ENCODE measurements around the gene ENDOG.
A peak's percentile ranks its signal among the peaks of the same experiment; 100 is the strongest.
"Not testable (repeated sequence)": the region's sequence is repeated elsewhere in the genome, so short reads cannot be mapped to it uniquely, and the experiment has no call there.

ENDOG gene

DNA sequence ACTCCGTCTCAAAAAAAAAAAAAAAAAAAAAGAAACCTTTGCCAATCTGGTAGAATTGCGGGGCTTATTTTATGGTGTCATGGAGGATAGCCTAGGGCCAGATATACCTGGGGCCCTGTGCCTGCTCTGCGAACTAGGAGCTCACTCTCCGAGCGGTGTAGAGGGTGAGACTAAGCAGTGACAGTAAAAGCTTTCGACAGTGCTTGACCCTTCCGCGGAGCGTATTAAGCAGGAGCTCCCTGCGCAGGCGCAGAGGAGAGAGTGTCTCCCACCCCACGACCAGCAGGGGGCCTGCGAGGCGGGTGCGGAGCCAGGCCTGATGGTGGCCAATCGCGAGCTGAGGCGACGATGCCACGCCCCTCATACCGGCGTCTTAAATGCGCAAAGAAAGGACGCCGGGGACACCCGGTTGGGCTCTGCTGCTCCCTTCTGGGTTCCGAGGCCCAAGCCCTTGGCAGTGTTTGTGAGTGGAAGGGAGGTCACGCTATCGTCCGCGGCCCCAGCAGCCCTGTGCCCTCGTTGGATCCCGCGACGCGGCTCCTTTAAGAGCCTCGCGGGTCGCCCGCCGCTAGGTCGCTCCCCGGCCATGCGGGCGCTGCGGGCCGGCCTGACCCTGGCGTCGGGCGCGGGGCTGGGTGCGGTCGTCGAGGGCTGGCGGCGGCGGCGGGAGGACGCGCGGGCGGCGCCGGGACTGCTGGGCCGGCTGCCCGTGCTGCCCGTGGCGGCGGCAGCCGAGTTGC lies at the start of gene ENDOG:
Gene ENDOG (plus strand): TSS at position 402 of the 740 bp plus-strand sequence. CDS start 185 bp downstream, at position 587.
- peak; percentile 100 for DNase-seq (ENCODE audit: low spot score)

DNA sequence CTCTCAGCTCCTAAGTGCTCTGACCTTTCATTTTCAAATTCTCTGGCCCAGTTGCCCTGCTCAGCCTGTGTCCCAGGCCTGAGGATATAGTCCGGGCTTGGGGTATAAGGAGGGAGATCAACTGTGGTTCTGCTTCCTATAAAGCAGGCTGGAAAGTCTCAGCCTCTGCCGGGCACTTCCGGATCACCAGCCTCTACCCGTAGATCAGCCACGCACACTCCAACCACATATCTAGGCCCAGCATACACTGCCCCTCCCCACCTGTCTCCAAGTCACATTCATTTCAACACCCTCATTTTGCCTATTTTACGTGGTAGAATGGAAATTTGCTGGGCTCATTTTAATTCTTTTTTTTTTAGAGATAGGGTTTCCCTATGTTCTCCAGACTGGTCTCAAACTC lies 49.7 kb upstream of the ENDOG start:
- no peak for DNase-seq (ENCODE audit: low spot score)

DNA sequence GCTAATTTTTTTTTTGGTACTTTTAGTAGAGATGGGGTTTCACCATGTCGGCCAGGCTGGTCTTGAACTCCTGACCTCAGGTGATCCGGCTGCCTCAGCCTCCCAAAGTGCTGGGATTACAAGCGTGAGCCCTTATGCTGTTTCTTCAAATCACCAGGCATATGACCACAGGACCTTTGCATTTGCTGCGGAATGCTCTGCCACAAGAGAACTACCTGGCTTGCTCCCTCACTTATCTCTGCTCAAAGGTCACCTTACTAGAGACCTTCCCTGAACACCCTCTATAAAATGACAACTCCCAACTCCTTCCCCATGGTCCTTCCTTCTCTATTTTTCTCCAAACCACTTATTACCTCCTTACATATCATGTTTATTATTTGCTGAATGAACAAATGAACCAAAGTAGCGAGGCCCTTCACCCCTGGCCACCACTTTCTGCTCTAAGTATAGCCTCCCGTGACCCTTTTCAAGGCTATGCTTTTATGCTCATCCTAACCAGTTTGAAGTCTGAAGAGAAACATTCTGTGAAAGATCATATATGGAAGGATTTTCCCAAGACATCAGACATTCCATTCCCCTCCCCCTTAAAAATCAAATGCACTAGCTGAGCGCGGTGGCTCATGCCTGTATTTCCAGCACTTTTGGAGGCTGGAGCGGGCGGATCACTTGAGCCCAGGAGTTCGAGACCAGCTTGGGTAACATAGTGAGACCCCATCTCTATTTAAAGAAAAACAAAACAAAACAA lies 47.8 kb upstream of the ENDOG start:
- no peak for DNase-seq (ENCODE audit: low spot score)

DNA sequence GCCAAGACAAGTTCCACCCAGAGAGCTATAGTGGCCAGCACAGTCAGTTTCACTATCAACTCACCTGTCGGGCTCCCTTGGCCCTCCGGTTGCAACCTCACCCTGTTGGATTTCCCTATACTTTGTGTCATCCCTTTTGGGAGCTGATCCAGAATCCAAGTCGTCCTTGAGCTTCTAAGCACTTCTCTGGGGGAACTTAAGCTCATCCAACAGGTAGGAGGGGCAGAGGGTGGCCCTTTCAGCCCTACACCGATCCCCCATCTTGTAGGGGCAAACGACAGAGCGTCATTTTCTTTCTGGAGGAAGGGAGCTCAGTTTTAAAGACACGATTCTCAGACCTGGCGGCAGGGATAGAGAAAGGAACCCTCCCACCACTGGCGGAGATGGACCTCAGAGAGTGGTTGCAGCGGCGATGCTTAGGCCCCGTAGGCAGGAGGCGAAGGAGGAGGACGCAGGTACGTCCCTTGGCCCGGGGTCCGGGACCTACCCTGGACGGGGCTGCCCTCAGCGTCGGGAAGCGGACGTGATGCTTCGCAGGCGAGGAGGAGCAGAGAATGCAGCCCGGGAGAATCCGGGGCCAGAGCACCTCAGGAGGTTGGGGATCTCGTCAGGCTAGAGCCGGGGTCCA lies 47.1 kb upstream of the ENDOG start:
- no peak for DNase-seq (ENCODE audit: low spot score)

DNA sequence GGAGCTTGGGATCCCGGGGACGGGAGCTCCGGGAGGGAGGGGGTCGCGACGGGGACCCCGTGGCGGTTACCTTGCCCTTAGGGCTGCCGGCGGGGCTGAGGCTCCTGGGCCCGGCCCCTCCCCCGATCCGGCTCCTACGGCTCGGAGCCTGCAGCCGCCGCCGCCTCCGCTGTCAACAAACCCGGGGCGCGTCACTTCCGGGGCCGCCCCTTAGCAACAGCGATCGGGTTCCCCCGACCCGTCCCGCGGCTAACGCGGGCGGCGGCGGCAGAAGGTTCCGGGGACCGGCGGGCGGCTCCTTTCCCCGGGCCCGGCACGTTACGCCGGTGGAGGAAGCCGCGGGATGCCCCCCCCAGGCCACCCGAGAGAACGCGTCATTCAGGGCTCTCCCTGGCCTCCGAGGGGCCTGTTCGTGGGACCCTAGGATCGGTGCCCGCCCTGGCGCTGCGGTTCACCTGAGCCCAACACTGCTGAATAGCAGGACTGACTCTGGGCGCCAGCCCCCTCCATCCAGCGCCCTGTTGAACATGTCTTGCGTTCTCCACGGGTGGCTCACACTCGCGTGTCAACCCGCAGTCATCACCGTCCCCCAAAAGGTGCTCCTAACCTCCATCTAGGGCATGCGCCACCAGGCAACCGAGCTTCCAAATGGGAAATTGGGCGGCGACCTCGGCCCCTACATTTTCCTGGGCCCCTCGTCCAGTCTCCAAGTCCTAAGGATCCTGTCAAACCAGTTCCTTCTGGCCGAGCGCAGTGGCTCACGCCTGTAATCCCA lies 46.4 kb upstream of the ENDOG start, which contains the start of gene ZER1:
Gene ZER1 (minus strand): TSS at position 183 of the 775 bp plus-strand sequence. CDS start 16,362 bp downstream, outside the sequence.
- peak; percentile 98 for DNase-seq (ENCODE audit: low spot score)

DNA sequence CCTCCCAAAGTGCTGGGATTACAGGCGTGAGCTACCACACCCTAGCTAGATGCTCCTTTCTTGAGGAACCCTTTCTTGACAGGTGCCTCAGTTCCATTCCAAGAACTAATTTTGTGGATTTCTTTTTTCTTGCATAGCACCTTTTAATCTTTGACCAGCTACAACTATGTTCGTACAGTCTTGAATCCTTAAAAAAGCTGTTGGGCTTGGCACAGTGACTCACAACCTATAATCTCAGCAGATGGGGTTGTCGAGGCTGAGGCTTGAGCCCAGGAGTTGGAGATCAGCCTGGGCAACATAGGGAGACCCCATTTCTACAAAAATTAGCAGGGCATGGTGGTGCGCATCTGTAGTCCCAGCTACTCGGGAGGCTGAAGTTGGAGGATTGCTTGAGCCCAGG lies 45.3 kb upstream of the ENDOG start:
- no peak for DNase-seq (ENCODE audit: low spot score)

DNA sequence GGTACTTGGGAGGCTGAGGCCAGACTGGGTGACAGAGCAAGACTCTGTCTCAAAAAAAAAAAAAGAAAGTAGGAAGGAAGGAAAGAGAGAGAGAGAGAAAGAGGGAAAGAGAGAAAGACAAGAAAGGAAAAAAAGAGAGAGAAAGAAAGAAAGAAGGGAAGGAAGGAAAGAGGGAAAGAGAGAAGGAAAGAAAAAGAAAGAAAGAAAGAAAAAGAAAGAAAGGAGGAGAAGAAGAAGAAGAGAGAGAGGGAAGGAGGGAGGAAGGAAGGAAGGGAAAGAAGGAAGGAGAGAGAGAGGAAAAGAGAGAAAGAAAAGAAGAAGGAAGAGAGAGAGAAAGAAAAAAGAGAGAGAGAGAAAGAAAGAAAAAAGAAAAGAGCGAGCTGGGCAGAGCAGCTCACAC lies 43.5 kb upstream of the ENDOG start:
- no peak for DNase-seq (ENCODE audit: low spot score)

DNA sequence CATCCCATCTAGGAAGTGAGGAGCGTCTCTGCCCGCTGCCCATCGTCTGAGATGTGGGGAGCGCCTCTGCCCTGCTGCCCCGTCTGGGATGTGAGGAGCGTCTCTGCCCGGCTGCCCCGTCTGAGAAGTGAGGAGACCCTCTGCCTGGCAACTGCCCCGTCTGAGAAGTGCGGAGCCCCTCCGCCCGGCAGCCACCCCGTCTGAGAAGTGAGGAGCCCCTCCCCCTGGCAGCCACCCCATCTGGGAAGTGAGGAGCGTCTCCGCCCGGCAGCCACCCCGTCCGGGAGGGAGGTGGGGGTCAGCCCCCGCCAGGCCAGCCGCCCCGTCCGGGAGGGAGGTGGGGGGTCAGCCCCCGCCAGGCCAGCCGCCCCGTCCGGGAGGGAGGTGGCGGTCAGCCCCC lies 38.2 kb upstream of the ENDOG start:
- DNase-seq (ENCODE audit: low spot score): not testable (repeated sequence)

DNA sequence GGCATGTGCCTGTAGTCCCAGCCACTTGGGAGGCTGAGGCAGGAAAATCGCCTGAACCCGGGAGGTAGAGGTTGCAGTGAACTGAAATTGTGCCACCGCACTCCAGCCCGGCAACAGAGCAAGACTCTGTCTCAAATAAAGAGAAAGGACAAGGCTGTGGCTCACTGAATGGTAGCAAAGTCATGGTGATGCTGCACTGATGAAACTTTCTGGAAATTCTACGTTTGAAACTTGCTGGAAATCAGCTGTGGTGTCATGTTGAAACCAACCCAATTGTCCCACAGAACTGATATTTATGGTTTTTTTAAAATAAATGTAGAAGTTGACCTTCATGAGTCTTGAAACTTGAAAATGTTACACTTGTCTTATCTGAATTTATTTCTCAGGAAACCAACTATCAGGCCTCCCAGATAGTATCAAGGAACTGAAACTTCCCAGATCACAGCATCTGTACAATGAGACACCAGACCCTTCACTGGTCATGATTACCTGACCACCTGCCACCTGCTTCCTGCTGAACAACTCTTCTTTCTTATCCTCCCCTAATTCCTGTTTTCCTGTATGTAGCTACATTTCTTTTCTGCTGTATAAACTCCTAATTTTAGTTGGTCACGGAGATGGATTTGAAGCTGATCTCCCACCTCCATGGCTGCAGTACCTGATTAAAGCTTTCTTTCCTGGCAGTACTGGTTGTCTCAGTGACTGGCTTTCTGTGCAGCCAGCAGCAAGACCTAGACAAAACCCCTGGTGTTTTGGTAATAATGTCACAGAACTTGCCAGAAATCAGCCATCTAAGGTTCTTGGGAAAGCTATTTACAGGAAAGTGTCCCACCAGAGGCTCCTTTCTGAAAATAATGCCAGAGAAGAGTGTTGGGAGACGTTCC lies 36.9 kb upstream of the ENDOG start:
- DNase-seq (ENCODE audit: low spot score): no peak

DNA sequence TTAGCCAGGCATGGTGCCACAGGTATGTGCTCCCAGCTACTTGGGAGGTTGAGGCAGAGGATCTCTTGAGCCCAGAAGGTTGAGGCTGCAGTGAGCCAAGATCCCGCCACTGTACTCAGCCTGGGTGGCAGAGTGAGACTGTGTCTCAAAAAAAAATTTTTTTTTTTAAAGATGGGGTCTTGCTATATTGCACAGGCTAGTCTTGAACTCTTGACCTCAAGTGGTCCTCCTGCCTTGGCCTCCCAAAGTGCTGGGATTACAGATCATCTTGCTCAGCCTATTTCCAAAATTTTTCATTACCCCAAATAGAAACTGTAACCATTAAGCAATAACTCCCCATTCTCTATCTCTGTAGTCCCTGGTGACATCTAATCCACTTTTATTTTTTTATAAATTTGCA lies 35.6 kb upstream of the ENDOG start:
- DNase-seq (ENCODE audit: low spot score): no peak

DNA sequence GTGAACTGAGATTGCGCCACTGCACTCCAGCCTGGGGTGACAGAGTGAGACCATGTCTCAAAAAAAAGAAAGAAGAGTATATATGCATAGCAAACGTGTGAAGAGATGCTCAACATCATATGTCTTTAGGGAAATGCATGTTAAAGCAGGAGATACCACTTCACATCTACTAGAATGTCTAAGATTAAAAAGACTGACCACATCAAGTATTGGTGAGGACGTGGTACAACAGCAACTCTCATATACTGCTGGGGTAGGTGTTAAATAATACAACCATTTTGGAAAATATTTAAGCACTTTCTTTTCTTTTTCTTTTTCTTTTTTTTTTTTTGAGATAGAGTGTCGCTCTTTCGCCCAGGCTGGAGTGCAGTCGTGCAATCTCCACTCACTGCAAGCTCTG lies 32.9 kb upstream of the ENDOG start:
- DNase-seq (ENCODE audit: low spot score): no peak

DNA sequence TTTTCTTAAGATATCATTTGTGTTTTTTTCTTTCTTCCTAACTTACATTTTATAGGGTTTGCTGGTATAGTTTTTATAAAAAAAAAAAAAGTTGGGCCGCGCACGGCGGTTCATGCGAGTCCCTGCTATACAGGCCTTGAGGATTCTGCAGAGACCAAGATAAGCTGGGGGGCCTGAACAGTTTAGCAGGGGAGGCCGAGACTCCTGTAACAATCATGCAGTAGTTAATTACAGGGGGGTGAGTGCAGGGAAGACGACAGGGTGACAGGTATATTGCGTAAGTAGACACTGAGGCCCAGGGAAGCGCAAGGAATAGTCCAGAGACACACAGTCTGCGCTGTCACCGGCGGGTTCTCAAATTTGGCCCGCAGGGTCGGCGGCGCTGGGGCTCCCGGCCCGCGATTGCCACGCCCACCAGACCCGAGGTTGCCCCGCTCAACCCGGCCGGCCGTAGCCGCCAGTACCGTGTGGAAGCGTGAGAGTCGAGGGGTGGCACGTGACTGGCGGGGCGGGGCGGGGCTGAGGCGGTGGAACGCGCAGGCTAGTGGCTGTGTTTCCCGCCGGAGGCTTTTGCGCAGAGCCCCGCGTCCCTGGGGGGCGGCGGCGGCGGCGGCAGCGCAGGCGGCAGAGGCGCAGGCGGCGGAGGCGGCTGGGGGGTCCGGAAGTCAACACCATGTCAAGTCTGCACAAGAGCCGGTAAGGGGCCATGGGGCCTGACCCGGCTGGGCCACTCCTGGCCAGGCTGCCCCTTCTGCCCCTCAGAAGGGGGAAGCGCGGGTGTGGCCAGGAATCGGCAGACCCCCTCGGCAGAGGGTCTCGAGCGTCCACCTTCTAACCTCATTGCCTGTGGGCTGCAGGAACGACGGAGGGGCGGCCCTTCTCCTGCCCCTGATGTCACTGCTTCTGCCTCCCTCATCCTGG lies 31.4 kb upstream of the ENDOG start, which contains the start of gene TBC1D13:
Gene TBC1D13 (plus strand): TSS at position 573 of the 921 bp plus-strand sequence. CDS start 101 bp downstream, at position 674.
- DNase-seq (ENCODE audit: low spot score): peak; percentile 97

DNA sequence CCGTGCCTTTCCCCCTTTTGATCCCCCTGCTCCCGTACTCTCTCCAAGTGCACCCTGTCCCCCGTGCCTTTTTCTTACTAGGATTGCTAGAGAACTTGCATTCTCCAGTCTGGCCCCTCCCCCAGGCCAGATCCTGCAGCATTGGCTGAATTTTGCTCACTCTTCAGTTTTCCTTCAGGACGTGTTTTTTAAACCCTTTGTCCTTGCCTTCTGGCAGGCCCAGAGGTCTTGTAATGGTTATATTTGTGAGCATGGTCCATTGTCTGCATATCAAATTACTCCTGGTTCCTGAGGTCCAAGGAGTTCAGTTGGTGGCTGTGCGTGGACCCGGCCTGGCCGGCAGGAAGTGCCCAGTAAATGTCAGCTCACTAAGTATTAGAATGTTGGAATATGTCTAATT lies 30.6 kb upstream of the ENDOG start:
- no peak for DNase-seq (ENCODE audit: low spot score)

DNA sequence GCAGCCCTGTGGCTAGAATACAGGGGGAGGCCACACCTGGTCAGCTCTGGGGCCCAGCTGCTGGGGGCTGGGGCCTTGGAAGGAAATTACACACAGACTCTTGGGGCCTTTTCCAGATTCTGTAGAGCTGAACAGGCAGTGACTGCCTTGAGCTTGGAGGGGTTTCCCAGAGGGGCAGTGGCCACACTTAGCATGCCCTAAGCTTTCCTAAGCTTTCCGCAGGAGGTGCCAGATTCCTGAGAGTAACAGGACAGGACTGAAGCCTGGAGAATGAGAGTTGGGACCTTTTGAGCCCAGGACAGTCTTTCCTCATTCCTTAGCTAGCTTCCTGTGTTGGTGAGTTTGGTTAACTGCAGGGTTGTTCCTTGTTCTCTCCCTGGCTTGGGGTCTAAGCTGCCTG lies 29.9 kb upstream of the ENDOG start:
- DNase-seq (ENCODE audit: low spot score): no peak

DNA sequence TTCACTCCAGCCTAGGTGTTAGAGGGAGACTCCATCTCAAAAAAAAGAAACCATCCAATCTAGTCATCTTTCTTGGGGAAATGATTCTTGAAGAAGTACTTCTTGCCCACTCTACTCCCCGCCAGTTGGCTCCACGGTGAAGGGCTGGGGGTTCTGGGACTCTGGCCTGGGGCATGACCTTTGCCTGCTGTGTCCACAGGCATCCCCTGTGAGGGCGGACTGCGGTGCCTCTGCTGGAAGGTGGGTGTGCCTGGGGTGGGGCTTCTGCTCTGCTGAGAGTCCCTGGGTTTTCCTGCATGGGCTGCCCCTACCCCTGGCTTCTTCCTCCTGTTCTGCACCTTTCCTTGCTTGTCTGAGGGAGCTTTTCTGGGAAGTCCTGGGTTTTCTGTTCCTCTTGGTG lies 27.8 kb upstream of the ENDOG start:
- no peak for DNase-seq (ENCODE audit: low spot score)

DNA sequence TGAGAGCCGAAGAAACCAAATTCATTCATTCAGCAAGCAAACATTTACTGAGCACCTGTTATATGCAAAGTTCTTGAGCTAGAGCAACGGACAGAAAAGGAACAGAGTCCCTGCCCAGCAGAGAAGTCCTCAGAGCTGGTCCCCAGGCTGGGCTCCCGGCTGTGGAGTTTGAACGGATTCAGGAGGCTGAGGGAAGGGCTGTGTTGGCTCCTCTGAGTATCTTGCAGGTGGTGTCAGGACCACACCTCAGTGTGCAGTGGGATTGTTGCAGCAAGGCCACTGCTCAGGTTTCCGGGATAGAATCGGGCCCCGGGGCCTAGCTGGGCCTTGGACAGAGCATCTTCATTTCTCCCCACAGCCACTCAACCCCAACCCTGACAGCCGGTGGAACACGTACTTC lies 26.2 kb upstream of the ENDOG start:
- no peak for DNase-seq (ENCODE audit: low spot score)

DNA sequence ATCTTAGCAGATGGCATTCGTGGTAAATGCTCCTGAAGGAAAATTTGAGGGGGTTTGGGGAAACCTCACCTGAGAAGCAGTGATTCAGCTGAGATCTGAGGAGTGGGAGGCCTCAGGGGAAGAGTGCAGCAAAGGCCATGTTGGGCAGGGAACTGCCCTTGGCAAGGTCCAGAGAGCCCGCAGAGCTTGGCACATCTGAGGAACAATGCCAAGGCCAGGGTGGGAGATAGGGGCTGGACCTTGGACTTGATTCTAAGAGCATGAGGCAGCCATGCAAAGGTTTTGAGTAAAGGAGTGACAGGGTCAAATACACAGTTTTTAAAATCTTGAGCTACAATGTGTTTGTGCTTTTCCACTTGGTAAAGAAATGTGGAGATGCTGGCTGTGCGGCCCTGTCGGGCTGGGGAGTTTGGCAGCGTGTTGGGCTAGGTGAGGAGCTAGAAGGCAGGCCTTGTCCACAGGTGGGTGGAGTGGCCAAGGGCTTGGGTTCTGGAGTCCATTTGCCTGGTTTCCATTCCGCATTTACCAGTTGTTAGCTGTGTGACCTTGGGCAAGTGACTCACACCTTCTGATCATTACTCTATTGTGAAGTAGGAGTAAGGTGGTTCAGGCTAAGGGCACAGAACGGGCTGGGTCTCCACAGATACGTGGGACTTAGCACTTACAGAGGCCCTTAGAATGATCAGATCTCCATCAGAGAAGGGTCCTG lies 25.2 kb upstream of the ENDOG start:
- no peak for DNase-seq (ENCODE audit: low spot score)

DNA sequence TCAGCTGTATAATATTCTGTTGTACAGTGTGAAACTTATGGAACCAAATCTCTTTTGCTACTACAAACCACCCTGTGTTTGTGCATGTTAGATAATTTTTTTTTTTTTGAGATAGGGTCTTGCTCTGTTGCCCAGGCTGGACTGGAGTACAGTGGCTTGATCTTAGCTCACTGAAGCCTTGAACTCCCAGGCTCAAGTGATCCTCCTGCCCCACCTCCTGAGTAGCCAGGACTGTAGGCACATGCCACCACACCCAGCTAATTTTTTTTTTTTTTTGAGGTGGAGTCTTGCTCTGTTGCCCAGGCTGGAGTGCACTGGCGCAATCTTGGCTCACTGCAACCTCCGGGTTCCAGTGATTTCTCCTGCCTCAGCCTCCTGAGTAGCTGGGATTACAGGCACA lies 23.3 kb upstream of the ENDOG start:
- not testable (repeated sequence) for DNase-seq (ENCODE audit: low spot score)

DNA sequence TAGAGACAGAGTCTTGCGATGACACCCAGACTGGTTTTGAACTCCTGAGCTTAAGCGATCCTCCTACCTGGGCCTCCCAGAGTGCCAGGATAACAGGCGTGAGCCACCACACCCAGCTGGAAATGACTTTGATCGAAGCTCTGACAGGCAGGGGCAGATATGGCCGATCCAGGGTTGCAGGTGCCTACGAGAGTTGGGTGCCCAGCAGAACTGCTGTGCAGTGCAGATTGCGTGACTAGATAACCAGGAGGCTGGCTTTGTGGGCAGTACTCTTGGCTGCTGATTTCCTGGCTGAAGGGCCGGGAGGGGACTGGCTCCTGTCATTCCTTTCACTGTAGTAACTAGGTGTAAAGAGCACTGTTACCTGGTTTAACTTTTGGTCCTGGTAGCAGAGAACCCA lies 19.4 kb upstream of the ENDOG start:
- DNase-seq (ENCODE audit: low spot score): no peak
